Stimulated activated CD8-positive, alpha-beta memory T cell treated with anti-CD3 and anti-CD28 coated beads, Interleukin-12 subunit alpha, Interleukin-12 subunit beta, amount 100 ng/mL, for 24 hours (primary cell): Measurements from ENCODE around the gene ST14.

Experiments
- DNase-seq: peaks from one replicate; pipeline ENCODE4 v3.0.0-alpha.2; 2020; ENCODE audit errors: extremely low read depth

The ST14 gene

GRCh38 chr11:130159657-130160497 lies at the start of gene ST14:
ST14 (plus strand) TSS chr11:130159782; CDS start chr11:130159980, 198 bp downstream.
- no peak for DNase-seq

DNA sequence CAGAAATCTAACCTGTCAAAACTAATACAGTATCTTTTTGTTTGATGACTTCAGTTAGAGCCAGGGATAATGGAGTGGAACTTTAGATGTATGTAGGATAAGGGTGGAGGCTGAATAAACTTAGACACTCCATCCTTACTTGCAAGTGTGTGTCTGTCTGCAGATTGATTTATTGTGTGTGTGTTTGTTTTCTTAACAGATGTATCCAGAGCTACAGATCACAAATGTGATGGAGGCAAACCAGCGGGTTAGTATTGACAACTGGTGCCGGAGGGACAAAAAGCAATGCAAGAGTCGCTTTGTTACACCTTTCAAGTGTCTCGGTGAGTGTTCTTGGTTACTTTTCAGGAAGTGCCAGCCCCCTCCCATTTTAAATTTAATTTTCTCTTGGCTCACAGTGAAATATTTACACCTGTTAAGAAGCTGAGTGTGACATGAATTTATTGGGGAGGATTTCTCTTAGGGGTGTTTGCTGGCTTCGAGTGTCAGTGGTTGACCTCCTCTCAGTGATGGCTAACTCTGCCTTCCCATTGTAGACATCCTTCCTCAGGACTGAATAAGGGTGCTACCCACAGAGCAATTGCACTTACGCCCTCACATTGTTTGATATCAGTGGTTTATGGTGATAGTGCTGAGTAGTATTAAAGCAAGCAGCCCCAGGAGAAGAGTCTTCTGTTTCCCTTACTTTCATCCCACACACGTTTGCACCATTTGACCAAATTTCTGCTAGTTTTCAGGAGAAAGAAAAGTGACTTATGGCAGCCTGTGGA lies 49.1 kb upstream of the ST14 start:
- DNase-seq, result no peak

DNA sequence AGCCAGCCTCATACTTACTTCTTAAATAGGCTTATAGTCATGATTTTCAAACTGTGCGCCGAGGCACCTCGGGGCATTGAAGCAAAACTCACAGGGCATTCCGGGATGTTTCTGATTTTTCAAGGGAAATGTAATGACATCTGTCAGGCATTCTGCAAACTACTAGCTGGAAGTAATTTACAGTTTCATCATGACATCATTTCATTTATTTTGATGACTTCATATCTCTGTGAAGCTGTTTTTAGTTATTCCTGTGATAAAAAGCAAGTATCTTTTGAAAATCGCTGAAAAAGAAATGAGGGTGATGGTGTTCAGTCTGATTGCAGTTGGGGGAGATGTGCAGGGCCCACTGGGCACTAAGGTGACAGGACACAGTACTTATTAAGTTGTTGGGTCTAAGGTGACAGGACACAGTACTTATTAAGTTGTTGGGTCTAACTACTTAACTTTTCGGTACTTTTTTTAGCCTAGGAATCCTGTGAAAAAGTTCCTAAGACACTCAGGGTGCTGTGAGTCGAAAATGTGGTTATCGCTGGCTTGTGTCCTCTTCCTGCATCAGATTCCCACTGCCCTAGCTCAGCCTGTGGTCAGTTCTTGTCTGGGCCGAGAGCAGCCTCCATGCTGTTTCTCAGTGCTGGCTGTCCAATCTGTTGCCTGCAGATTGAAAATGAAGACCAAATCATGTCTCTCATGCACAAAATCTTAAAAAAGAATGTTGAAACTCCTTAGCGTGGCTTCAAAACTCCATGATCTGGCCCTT lies 47.3 kb upstream of the ST14 start:
- no peak for DNase-seq

- no peak for DNase-seq
These were observed 45.3 kb upstream of the ST14 start for GRCh38 chr11:130114281-130114680.

DNA sequence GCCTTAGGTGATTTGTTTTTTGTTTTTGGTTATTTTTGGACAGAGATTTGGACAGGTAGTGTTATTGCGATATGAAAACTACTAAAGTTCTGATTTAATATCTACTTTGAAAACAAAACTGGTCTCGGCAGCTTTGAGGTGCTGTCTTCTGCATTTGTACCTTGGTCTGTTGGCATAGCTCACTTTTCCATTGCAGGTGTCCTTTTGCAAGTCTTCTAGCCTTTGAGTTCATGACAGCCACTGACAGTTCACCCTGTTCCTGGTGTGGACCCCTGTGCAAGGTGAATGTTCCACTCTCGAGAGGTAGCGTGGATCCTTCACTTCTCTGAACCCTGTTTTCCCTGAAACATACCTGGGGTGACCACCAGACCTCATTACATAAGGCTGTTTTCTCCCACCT lies 44.9 kb upstream of the ST14 start:
- DNase-seq, result no peak

- DNase-seq, result no peak
These were observed 44.4 kb upstream of the ST14 start for GRCh38 chr11:130115218-130115617.

DNA sequence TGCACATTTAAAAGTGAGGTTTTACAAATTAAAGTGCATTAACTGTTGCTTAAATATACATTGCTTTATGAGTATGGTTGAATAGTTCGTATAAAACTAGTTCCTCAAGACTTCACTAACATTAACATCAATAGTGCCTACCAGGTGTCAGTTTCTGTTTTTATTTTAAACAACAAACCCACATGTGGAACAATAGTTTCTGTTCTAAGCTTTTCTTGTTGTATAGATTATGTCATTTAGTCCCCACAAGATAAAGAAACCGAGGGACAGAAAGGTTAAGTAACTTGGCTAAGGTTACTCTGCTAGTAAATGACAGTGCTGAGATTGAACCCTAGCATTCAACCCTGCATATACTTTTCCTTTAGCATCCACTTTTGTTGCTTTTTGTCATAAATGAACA lies 41.4 kb upstream of the ST14 start:
- no peak for DNase-seq

DNA sequence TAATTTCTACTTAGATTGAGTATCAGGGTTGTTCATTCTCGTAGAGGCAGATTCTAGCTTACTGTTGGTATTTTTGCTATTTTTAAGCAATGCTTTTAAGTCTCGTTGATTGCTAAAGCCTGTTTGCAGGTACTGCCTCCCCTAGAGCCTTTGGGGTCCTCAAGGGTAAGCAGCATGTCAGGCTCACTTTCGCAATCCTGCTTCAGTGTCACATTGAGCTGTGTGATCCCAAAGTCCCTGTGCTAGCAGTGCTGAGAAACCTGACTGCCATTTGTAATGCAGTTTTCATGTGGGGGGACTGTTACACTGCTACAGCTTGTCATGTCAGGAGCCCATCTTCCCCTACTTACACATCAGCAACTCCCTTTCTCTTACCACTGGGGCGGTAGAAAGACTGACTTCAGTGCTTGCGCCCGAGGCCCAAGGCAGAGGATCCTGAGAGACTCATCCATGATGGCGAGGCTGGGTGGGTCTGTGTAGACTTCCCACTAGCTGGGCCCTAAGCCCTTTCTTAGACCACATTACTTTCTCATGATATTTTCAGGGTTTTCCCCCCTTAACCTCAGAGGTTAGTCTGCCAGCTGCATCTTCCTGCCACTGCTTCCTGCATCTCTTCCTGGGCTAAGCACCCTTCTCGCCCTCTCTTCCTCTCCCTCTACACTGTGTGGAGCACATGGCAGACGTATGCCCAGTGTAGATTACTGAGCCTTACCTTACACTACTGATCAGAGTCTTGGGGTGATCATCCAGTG lies 40.8 kb upstream of the ST14 start:
- DNase-seq, result no peak

DNA sequence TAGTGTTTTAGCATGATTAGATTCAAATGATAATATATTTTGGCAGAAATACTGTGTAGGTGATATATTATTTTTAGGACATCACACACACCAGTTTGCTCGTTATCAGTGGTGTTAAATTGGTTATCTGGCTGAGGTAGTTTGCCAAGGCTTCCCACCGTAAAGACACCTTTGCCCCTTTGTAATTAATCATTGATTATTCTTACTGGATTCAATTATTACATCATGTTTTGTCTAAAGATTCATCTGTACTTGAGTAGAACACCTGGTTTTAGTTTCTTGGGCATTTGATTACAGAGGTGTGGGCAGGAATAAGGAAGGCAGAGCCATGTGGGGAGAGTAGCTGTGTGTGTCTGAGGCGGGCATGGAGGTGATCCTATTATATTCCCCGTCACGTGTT lies 39.5 kb upstream of the ST14 start:
- DNase-seq, result no peak

GRCh38 chr11:130121445-130121978 lies 38.1 kb upstream of the ST14 start:
- no peak for DNase-seq

- DNase-seq, result no peak
These were observed 37.4 kb upstream of the ST14 start for GRCh38 chr11:130122141-130122575.

GRCh38 chr11:130123414-130124040 lies 36.1 kb upstream of the ST14 start:
- DNase-seq, result no peak

GRCh38 chr11:130124096-130124495 lies 35.5 kb upstream of the ST14 start:
- DNase-seq, result no peak

- no peak for DNase-seq
These were observed 33.9 kb upstream of the ST14 start for GRCh38 chr11:130125638-130126037.

DNA sequence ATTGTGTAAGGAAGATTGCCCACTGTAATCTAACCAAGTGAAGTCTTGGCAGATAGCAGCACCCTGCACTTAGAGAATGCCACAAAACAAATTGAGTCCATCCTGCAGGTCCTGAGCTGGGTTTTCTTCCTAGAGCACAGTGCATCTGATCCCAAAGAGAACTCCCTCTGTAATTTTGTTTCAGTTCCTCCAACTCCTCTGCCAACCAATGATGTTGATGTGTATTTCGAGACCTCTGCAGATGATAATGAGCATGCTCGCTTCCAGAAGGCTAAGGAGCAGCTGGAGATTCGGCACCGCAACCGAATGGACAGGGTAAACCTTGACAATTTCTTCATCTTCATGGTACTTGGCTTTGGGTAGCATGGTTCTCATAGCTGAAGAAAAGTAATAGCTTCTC lies 33.1 kb upstream of the ST14 start:
- no peak for DNase-seq

DNA sequence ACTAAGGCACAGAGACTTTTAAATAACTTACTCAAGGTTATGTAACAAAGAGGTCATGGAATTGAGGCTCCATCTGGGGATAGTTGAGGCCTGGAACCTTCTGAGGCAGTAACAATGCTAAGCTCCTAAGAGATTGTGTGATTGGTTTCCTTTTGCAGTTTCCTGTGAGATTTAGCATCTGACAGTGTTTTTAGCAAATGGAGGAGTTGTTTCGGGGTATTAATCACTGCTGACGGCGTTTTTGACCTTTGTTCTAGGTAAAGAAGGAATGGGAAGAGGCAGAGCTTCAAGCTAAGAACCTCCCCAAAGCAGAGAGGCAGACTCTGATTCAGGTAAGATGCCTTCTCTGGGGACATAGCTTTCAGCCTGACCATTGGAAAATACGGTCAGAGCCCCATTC lies 32.1 kb upstream of the ST14 start:
- no peak for DNase-seq

GRCh38 chr11:130128626-130129025 lies 31.0 kb upstream of the ST14 start:
- no peak for DNase-seq

DNA sequence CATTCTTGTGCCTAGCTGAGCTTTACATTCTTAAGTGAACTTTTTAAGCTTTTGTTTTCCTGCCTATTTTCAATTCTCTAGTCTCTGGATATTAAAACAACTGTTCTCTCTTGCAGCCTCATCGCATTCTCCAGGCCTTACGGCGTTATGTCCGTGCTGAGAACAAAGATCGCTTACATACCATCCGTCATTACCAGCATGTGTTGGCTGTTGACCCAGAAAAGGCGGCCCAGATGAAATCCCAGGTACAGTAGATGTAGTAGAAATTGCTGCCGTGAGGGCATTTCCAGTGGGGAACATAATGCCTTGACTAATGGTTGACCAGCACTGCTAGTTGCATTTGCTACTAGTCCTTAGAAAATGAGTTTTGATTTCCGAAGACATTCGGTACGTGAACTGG lies 29.7 kb upstream of the ST14 start:
- no peak for DNase-seq

DNA sequence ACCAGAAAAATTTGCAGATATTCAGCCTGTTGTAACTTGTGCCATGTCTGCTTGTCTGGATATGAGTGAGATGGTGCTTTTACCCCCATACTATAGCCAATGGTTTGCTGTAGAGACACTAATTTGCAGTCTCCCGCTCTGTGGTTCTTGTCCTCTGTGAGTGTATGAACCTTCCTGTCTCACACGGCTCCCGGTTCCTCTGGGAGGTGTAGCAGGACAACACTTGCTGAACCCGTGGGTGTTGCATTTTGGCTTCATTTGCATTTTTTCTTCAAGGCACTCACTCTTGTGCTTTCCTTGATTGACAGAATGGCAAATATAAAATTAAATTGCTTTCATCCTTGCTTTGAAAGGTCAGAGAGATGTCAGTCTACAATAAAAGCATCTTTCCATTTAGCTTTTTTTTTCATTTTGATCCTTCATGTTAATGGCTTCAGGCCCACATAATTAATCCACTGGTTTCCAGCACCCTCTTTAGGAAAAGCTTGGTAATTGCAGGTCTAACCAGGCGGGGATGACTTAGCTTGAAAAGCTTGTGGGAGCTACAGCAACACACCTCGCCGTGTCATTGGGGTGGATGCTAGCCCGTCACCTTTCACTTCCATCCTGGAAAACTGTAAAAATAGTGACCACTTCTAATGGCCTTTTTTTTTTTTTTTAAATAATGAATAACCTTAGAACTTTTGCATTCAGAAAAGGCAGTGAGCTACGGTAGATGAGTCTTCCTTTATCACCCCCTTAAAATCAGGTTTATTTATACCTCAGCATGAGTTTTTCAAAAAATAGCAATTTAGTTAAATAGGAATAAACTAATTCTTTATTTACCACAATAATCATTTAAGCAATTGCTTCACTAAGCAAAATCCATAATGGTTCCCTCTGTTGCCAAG lies 27.4 kb upstream of the ST14 start:
- DNase-seq, result no peak

- DNase-seq, result no peak
These were observed 25.9 kb upstream of the ST14 start for GRCh38 chr11:130133716-130134115.
